A549 treated with DMSO at 1 μM for 4 hours (cell line): ENCODE measurements around the gene EMILIN2. TPM values are rescaled to one million over a fixed set of nuclear protein-coding genes. Genes with fewer than 3 reads are reported as not detected.

Experiments used
- total RNA-seq: library from RNA; stranded (reverse); fragments of 200-300 nt; extraction: Qiagen RNA extraction; gene quantifications from 5 replicates; pipeline ENCODE4 v1.2.3, GENCODE V29; 2022; ENCODE audit warnings: low read depth

EMILIN2 gene
- total RNA-seq = 8.7 to 13.8 TPM (median 12.0 TPM) in 5 replicates

DNA sequence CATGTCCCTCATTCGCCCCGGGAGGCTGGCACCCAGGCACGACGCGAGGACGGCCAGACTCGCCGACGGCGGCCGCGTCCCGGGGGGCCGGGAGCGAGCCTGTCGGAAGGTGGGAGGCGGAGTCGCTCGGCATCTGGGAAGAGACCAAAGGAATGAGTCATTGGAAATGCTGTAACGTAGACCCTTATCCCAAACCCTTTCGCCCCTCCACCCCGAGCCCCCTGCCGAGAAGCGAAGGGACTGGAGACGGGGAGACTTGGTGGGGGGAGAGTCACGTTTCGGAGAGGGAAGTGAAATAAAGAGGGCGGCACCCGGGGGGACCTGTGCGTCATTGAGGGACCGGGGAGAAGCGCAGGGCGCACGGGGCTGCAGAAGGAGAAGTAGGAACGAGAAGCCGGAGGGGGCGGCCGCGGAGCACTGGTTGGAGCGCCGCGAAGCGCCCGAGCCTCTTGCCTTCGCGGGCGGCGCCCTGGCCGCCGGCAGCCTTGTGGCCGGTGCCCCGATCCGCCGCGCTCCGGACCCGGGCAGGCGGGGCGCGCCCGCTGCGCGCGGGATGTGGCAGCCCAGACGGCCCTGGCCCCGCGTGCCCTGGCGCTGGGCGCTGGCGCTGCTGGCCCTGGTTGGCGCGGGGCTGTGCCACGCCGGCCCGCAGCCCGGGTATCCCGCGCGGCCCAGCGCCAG, at the start of gene EMILIN2:
Gene EMILIN2 (plus strand): TSS at position 371 of the 681 bp plus-strand sequence. CDS start 183 bp downstream, at position 554.

Other genes starting within 250 kb of the EMILIN2 start
- gene SMCHD1, start 191.3 kb upstream of the EMILIN2 start, total RNA-seq = 14.4 to 19.8 TPM (median 18.4 TPM) in 5 replicates
- gene LPIN2, start 166.1 kb downstream of the EMILIN2 start, total RNA-seq = 13.5 to 16.7 TPM (median 15.6 TPM) in 5 replicates